Activated B cell treated with CpG ODN at 0.5 μM for 24 hours (primary cell): ENCODE data around the gene PALM3. TPM values are rescaled to one million over a fixed set of nuclear protein-coding genes. Genes with fewer than 3 reads are reported as not detected.
A peak's percentile ranks its signal among the peaks of the same experiment; 100 is the strongest.

Experiments used
- ATAC-seq: fragments of 200-7000 bp; cut with Tn5 transposase; one replicate; pipeline ENCODE4 v1.10.0; 2021; ENCODE audit warnings: low read depth, mild to moderate bottlenecking, moderate library complexity
- CTCF ChIA-PET: fragments of 350-600 bp; sonication (Branson Sonifier 250); formaldehyde crosslinking; loops from one replicate; lab custom pipeline; 2021; ENCODE audit warnings: antibody characterized with exemption; lab: Charles Lee
- POLR2A ChIA-PET: fragments of 350-600 bp; sonication (Branson Sonifier 250); formaldehyde crosslinking; loops from one replicate; lab custom pipeline; 2021; ENCODE audit warnings: antibody characterized with exemption; lab: Charles Lee
- DNase-seq: peaks from one replicate; pipeline ENCODE4 v3.0.0; 2022
- H3K27ac Mint-ChIP-seq: one replicate; pipeline ENCODE4 v1.8.0; 2020; ENCODE audit warnings: mixed read lengths
- H3K27me3 Mint-ChIP-seq: one replicate; pipeline ENCODE4 v1.8.0; 2021; ENCODE audit warnings: mixed read lengths
- H3K36me3 Mint-ChIP-seq: one replicate; pipeline ENCODE4 v1.8.0; 2021; ENCODE audit warnings: low read depth, mixed read lengths
- H3K4me1 Mint-ChIP-seq: one replicate; pipeline ENCODE4 v1.8.0; 2021; ENCODE audit warnings: mixed read lengths
- H3K4me3 Mint-ChIP-seq: one replicate; pipeline ENCODE4 v1.8.0; 2020; ENCODE audit warnings: mild to moderate bottlenecking, mixed read lengths
- H3K9me3 Mint-ChIP-seq: one replicate; pipeline ENCODE4 v1.8.0; 2020; ENCODE audit warnings: mixed read lengths
- intact Hi-C: fragments of 100-400 bp; cut with micrococcal nuclease; formaldehyde crosslinking; loops from one replicate; pipeline ENCODE4 v1.15.1; 2024
- total RNA-seq: library from RNA; stranded (reverse); gene quantifications from 2 replicates; pipeline ENCODE4 v1.2.3, GENCODE V29; 2022
- TF ChIP-seq, protein P1 (sequence below): fragments of 200-600 bp; IDR thresholded peaks from one replicate; pipeline ENCODE4 v1.8.0; 2022; ENCODE audit warnings: antibody characterized with exemption, mild to moderate bottlenecking

Gene PALM3
- total RNA-seq, 1 donor from 2014 or later, result not detected

DNA sequence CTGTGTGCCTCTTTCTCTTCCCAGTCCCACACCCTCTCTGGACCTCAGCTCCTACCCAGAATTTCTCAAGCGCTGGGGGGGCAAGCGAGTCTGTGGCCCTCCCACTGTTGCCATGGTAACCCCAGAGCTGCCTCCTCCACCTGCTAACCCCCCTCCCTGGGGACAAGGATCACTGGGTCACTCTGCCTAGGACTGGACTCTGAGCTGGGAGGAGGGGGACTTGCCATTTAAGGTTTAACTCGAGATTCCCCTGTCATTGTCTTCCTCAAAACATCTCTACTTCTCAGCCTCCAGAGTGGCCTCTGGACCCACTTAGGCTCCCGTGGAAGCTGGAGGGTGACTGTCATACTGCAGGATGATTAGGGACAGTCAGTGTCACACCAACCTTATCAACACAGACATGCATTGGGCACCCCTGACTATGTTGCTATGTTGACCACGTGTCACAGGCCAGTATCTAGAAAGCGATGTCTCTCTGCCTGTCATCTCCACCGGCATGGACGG, 2.2 kb downstream of the PALM3 start:
- DNase-seq (no peak), ATAC-seq (no peak)
- TF ChIP-seq, protein P1, sequence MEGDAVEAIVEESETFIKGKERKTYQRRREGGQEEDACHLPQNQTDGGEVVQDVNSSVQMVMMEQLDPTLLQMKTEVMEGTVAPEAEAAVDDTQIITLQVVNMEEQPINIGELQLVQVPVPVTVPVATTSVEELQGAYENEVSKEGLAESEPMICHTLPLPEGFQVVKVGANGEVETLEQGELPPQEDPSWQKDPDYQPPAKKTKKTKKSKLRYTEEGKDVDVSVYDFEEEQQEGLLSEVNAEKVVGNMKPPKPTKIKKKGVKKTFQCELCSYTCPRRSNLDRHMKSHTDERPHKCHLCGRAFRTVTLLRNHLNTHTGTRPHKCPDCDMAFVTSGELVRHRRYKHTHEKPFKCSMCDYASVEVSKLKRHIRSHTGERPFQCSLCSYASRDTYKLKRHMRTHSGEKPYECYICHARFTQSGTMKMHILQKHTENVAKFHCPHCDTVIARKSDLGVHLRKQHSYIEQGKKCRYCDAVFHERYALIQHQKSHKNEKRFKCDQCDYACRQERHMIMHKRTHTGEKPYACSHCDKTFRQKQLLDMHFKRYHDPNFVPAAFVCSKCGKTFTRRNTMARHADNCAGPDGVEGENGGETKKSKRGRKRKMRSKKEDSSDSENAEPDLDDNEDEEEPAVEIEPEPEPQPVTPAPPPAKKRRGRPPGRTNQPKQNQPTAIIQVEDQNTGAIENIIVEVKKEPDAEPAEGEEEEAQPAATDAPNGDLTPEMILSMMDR, result no peak
- ChIA-PET POLR2A (interaction anchor here (0.8 to 1.6 kb wide), 2 partner anchors 12 to 177 kb away, joined by 3 read pairs; partner anchors contain the start of gene MISP3), CTCF (interaction anchor here (1.1 to 1.5 kb wide), 11 partner anchors 9 to 178 kb away, joined by 3 to 9 read pairs (median 4); partner anchors contain the start of genes IL27RA, MISP3 and PRKACA)
- H3K36me3 Mint-ChIP-seq, result no peaks in the 10 kb centered on the region
- H3K27me3 Mint-ChIP-seq, result peaks cover 39% of the 10 kb centered on the region
- H3K4me3 Mint-ChIP-seq, result no peak overlapping the region
- no peak overlapping the region for H3K27ac Mint-ChIP-seq
- intact Hi-C loops, result no loop called here
- H3K9me3 Mint-ChIP-seq, result no peaks in the 10 kb centered on the region
- H3K4me1 Mint-ChIP-seq, result peaks cover 18% of the 10 kb centered on the region

DNA sequence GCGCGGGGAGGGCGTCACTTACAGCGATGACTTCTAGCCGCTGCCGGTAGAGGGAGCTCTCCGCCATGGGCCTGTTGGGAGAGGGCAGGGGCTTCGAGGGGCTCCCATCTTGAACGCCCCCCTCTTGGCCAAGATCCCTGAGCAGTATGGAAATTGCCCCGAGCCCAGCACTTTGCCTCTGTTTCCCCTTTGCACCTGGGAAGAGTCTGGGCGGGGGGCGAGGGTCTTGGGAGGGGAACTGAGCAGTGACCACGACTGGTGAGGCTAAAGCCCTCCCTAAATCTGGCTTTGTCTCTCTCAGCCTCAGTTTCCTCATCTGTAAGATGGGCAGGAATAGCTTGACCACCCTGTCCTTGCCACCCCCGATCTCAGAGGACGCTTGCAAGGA, 2.8 kb downstream of the PALM3 start:
- peak; percentile 68 for ATAC-seq
- H3K4me3 Mint-ChIP-seq, result no peak overlapping the region

DNA sequence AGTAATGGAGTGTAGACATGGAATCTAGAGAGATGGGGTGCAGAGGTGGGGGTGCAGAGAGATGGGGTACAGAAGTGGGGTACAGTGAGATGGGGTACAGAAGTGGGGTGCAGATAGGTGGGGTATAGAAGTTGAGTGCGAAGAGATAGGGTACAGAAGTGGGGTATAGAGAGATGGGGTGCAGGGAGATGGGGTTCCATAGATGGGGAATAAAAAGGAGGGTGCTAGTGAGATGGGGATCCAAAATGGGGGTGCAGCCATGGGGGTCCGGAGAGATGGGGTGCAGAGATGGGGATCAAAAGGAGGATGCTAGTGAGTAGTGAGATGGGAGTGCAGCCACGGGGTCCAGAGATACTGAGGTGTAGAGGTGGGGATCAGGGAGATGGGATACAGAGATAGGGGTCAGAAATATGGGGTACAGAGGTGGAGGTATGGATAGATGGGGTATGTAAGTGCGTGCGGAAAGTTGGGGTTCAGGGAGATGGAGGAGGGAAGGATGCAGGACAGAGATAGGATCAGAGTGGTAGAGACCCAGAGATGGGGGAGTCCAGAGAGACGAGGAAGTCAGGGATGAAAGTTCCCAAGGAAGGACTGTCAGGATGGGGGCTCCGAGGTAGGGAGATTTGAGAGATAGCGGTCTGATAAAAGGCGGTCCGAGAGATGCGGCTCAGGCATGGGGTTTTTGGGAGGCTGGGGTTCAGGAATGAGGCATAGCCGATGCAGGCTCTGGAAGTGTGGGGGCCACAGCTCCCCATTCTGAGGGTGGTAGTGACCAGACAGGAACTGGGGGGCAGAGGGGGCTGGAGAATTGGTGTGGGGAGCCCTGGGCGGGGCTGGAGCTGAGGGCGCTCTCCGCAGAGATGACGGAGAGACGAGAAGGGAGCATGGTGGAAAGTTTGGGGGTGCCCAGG, 3.4 kb downstream of the PALM3 start:
- Mint-ChIP-seq H3K27ac (no peak overlapping the region), H3K4me1 (peaks cover 18% of the 10 kb centered on the region), H3K27me3 (peaks cover 39% of the 10 kb centered on the region), H3K9me3 (no peaks in the 10 kb centered on the region), H3K4me3 (no peak overlapping the region), H3K36me3 (no peaks in the 10 kb centered on the region)
- intact Hi-C loops, result no loop called here
- TF ChIP-seq, protein P1, result no peak
- ATAC-seq (no peak), DNase-seq (no peak)
- CTCF ChIA-PET, result interaction anchor here (1.3 to 1.8 kb wide), 7 partner anchors 10 to 176 kb away, joined by 4 to 9 read pairs (median 6); partner anchors contain the start of gene MISP3
- POLR2A ChIA-PET, result interaction anchor here (0.5 to 0.8 kb wide), 3 partner anchors 9 to 176 kb away, joined by 3 to 9 read pairs (median 7); no protein-coding TSS in a partner anchor

More for the DNA sequence above, 2.8 kb downstream of the PALM3 start:
- ChIA-PET POLR2A (interaction anchor here (0.5 to 1.6 kb wide), 3 partner anchors 10 to 177 kb away, joined by 3 to 9 read pairs (median 3); partner anchors contain the start of gene MISP3), CTCF (interaction anchor here (1.1 to 1.8 kb wide), 10 partner anchors 9 to 177 kb away, joined by 3 to 9 read pairs (median 4); partner anchors contain the start of genes IL27RA and MISP3)
- TF ChIP-seq, protein P1, result no peak
- H3K27ac Mint-ChIP-seq, result no peak overlapping the region
- H3K4me1 Mint-ChIP-seq, result peaks cover 18% of the 10 kb centered on the region
- no peaks in the 10 kb centered on the region for H3K36me3 Mint-ChIP-seq
- intact Hi-C loops, result no loop called here
- peak; percentile 35 for DNase-seq
- no peaks in the 10 kb centered on the region for H3K9me3 Mint-ChIP-seq
- H3K27me3 Mint-ChIP-seq, result peaks cover 39% of the 10 kb centered on the region

DNA sequence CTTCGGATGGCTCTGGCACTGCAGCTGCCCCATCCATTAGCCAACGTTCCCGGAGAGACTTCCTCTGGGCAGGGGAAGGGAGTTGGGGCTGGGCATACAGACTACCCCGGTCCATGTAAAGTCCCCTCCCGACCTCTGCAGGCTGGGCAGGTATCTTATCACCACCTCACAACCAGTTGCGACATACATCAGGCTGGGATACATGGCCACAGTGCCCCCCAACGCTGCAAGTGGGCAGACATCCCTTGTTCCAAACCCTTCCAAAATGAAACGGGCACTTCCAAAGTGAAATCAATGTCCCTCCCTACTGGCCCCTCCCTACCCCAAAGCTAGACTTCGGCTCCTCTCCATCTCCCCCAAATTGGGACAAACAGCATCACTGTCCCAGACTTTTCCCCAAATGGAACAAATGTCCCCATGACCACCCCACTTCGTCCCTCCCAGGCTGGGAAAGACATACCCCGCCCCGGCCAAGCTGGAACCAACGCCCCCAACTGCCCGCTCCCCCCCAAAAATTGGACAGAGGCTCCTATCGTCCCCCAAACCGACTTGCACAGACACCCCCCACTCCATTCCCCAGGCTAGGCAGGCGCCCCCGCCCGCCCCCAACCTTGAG, 5.0 kb downstream of the PALM3 start:
- intact Hi-C loops, result no loop called here
- CTCF ChIA-PET, result interaction anchor here (1.2 kb wide), 1 partner anchor 14 kb away, joined by 3 read pairs; no protein-coding TSS in a partner anchor
- ATAC-seq, result no peak
- Mint-ChIP-seq H3K27ac (no peak overlapping the region), H3K4me1 (peaks cover 18% of the 10 kb centered on the region), H3K4me3 (peak overlapping the region; percentile 24), H3K9me3 (no peaks in the 10 kb centered on the region), H3K27me3 (peaks cover 37% of the 10 kb centered on the region), H3K36me3 (peaks cover 12% of the 10 kb centered on the region)
- POLR2A ChIA-PET, result interaction anchor here (0.6 to 1.4 kb wide), 3 partner anchors 25 to 176 kb away, joined by 4 to 5 read pairs (median 4); partner anchors contain the start of gene IL27RA
- no peak for DNase-seq
- TF ChIP-seq, protein P1, result no peak
